Endothelial cell of umbilical vein (primary cell): ENCODE measurements around the gene UBD. TPM values are rescaled to one million over a fixed set of nuclear protein-coding genes. Genes with fewer than 3 reads are reported as not detected.

Experiments
- BruUV-seq: library from RNA; stranded (reverse); fragments of 400-500 nt; replicated peaks from 2 replicates; lab custom pipeline; 2021; lab: Mats Ljungman, UMichigan
- CTCF ChIA-PET: fragments of 300-600, 350-600 bp; sonication (Branson Sonifier 250); formaldehyde crosslinking; loops from one replicate; lab custom pipeline; 2021; ENCODE audit warnings: antibody characterized with exemption, inconsistent platforms; lab: Charles Lee
- POLR2A ChIA-PET: fragments of 300-600, 350-600 bp; sonication (Branson Sonifier 250); formaldehyde crosslinking; loops from one replicate; lab custom pipeline; 2021; ENCODE audit warnings: antibody characterized with exemption, inconsistent platforms; lab: Charles Lee
- DNase-seq: peaks from one replicate; pipeline ENCODE4 v3.0.0-alpha.2; 2011; ENCODE audit warnings: low read depth, low spot score
- FAIRE-seq: peaks from 2 replicates; lab custom pipeline; 2011; peaks lifted over from hg19 to GRCh38; lab: Jason Lieb, UNC
- H2AFZ ChIP-seq: 2 replicates; pipeline ENCODE4 v1.6.0; 2012; ENCODE audit warnings: low read depth, low read length, control low read depth, inconsistent platforms
- H3K27ac ChIP-seq: 2 replicates; pipeline ENCODE4 v1.5.1; 2011; ENCODE audit warnings: low read depth, mild to moderate bottlenecking, control low read depth, low read length, moderate library complexity; ENCODE audit not compliant: insufficient read depth
- H3K27me3 ChIP-seq, 2 experiments: 2 replicates each; pipeline versions ENCODE4 v1.6.0 to v1.6.1; 2011; ENCODE audit warnings: low read length in 2 of 2, mixed read lengths in 1 of 2; ENCODE audit not compliant: control insufficient read depth in 2 of 2, insufficient read depth in 2 of 2
- H3K36me3 ChIP-seq, 2 experiments: 2 replicates in 1 of 2; 3 replicates in 1 of 2; pipeline ENCODE4 v1.5.1; 2011; ENCODE audit warnings: low read length in 2 of 2, mild to moderate bottlenecking in 1 of 2, moderate library complexity in 1 of 2; ENCODE audit not compliant: control insufficient read depth in 2 of 2, insufficient read depth in 2 of 2; ENCODE audit errors: extremely low read depth in 1 of 2
- H3K4me1 ChIP-seq: 3 replicates; pipeline ENCODE4 v1.5.1; 2011; ENCODE audit warnings: mild to moderate bottlenecking, low read length; ENCODE audit not compliant: control insufficient read depth, insufficient read depth; ENCODE audit errors: extremely low read depth
- H3K4me2 ChIP-seq: 2 replicates; pipeline ENCODE4 v1.6.1; 2011; ENCODE audit warnings: low read length, control low read depth, mixed read lengths; ENCODE audit not compliant: insufficient read depth
- H3K4me3 ChIP-seq, 3 experiments: fragments of 200-600 bp in 1 of 3; sonication (generic), shearing (Covaris generic) in 1 of 3; replicated peaks in 1 of 3; 2 replicates each; pipeline ENCODE4 v1.5.1; 2011 to 2016; ENCODE audit warnings: control low read depth in 3 of 3, low read length in 3 of 3, mild to moderate bottlenecking in 2 of 3, inconsistent platforms in 1 of 3, low read depth in 1 of 3, moderate library complexity in 1 of 3; ENCODE audit not compliant: insufficient read depth in 1 of 3
- H3K79me2 ChIP-seq: 2 replicates; pipeline ENCODE4 v1.6.0; 2012; ENCODE audit warnings: low read length, inconsistent platforms; ENCODE audit not compliant: control insufficient read depth, insufficient read depth
- H3K9ac ChIP-seq: replicated peaks from 2 replicates; pipeline ENCODE3; 2011; ENCODE audit warnings: low read length, control low read depth; ENCODE audit not compliant: insufficient read depth; ENCODE audit errors: extremely low read depth
- H3K9me1 ChIP-seq: replicated peaks from 3 replicates; pipeline ENCODE4 v1.6.0; 2011; ENCODE audit warnings: mild to moderate bottlenecking, low read length; ENCODE audit not compliant: control insufficient read depth, insufficient read depth; ENCODE audit errors: extremely low read depth
- H3K9me3 ChIP-seq: replicated peaks from 2 replicates; pipeline ENCODE4 v1.5.1; 2012; ENCODE audit warnings: low read length, inconsistent platforms; ENCODE audit not compliant: control insufficient read depth, insufficient read depth
- H4K20me1 ChIP-seq: replicated peaks from 2 replicates; pipeline ENCODE3; 2011; ENCODE audit warnings: mild to moderate bottlenecking, low read length; ENCODE audit not compliant: control insufficient read depth, insufficient read depth; ENCODE audit errors: extremely low read depth
- CTCF ChIP-seq, 2 donors: IDR thresholded peaks; 1 replicate in 1 of 2; 2 replicates in 1 of 2; pipeline ENCODE4 v1.5.1; 2011; ENCODE audit warnings: low read length in 2 of 2, mild to moderate bottlenecking in 2 of 2, moderate library complexity in 2 of 2, control low read depth in 1 of 2, inconsistent platforms in 1 of 2, low read depth in 1 of 2; ENCODE audit not compliant: insufficient read depth in 1 of 2; ENCODE audit errors: extremely low read depth in 1 of 2
- EZH2 ChIP-seq: IDR thresholded peaks from 2 replicates; pipeline ENCODE4 v1.6.1; 2012; ENCODE audit warnings: borderline replicate concordance, low read depth, mild to moderate bottlenecking, moderate library complexity, low read length, inconsistent platforms; ENCODE audit not compliant: severe bottlenecking
- FOS ChIP-seq: IDR thresholded peaks from 2 replicates; pipeline ENCODE4 v1.6.1; 2011; ENCODE audit warnings: mild to moderate bottlenecking, low read length, moderate library complexity, borderline replicate concordance; ENCODE audit not compliant: insufficient read depth
- GATA2 ChIP-seq: IDR thresholded peaks from 2 replicates; pipeline ENCODE4 v1.7.0; 2011; ENCODE audit warnings: low read depth, mild to moderate bottlenecking, moderate library complexity, mixed read lengths, low read length; ENCODE audit not compliant: insufficient read length, insufficient read depth
- JUN ChIP-seq: IDR thresholded peaks from 2 replicates; pipeline ENCODE4 v1.6.1; 2011; ENCODE audit warnings: borderline replicate concordance, low read depth; ENCODE audit not compliant: insufficient read length, insufficient read depth
- MAX ChIP-seq: IDR thresholded peaks from 2 replicates; pipeline ENCODE4 v1.6.1; 2011; ENCODE audit not compliant: insufficient read depth, insufficient read length
- MYC ChIP-seq: IDR thresholded peaks from one replicate; pipeline ENCODE4 v1.6.1; 2011; ENCODE audit warnings: mild to moderate bottlenecking, low read depth, low read length
- POLR2A ChIP-seq: IDR thresholded peaks from 2 replicates; pipeline ENCODE4 v1.6.1; 2012; ENCODE audit warnings: low read depth, mild to moderate bottlenecking, control low read depth, low read length
- POLR2AphosphoS5 ChIP-seq: IDR thresholded peaks from 2 replicates; pipeline ENCODE4 v1.6.1; 2012; ENCODE audit warnings: low read depth, mild to moderate bottlenecking, control low read depth, low read length, moderate library complexity; ENCODE audit not compliant: insufficient read depth
- dilution Hi-C: fragments of 300-500 bp; cut with MboI; formaldehyde crosslinking; loops from one replicate; pipeline ENCODE4 v1.15.0; 2019; ENCODE audit warnings: low sequenced_read_pairs; ENCODE audit not compliant: extremely low pct_ligation_motif_present
- intact Hi-C: fragments of 100-400 bp; cut with micrococcal nuclease; formaldehyde crosslinking; loops from one replicate; pipeline ENCODE4 v1.10.0; 2022
- polyA plus RNA-seq, 4 experiments: library from polyadenylated mRNA; depleted of rRNA in 3 of 4; stranded (reverse) in 3 of 4; unstranded in 1 of 4; fragments of >200 nt; gene quantifications; 2 replicates each; pipeline versions ENCODE4 v1.2.1 to v1.2.3, GENCODE V29; 2011 to 2012; ENCODE audit warnings: missing spikeins in 1 of 4
- total RNA-seq: library from RNA; stranded (reverse); gene quantifications from 2 replicates; pipeline ENCODE4 v1.2.3, GENCODE V29; 2021

Gene UBD
- total and polyA plus RNA-seq, 2 donors (not counting 3 experiments of a cell fraction or from before 2014, with no cell fraction given), result 0.10 to 0.31 TPM

- no peaks in the 10 kb centered on the region for H4K20me1 ChIP-seq
- no peak overlapping the region for H3K27ac ChIP-seq
- dilution Hi-C loops (no loop called here), intact Hi-C loops (no loop called here)
- H2AFZ ChIP-seq, result no peak overlapping the region
- H3K4me1 ChIP-seq, result no peaks in the 10 kb centered on the region
- CTCF ChIA-PET, result no interaction called here
- H3K27me3 ChIP-seq, result peaks cover 0 to 3% of the 10 kb centered on the region in 2 experiments
- no peak overlapping the region for H3K4me2 ChIP-seq
- H3K9ac ChIP-seq, result no peak overlapping the region
- no peaks in the 10 kb centered on the region for H3K9me3 ChIP-seq
- no TSS peak for BruUV-seq
- H3K9me1 ChIP-seq, result no peaks in the 10 kb centered on the region
- TF ChIP-seq POLR2AphosphoS5 (no peak), EZH2 (no peak)
- POLR2A ChIA-PET, result no interaction called here
- H3K79me2 ChIP-seq, result no peaks in the 10 kb centered on the region
- no peaks in the 10 kb centered on the region for H3K36me3 ChIP-seq
- no peak for FAIRE-seq
- no peak overlapping the region for H3K4me3 ChIP-seq
- DNase-seq, result no peak
These were observed 8.5 kb upstream of the UBD start for GRCh38 chr6:29567991-29568390.

- ChIA-PET POLR2A (no interaction called here), CTCF (no interaction called here)
- H2AFZ ChIP-seq, result no peak overlapping the region
- H3K4me3 ChIP-seq, result no peak overlapping the region
- H3K4me1 ChIP-seq, result no peaks in the 10 kb centered on the region
- no peak overlapping the region for H3K4me2 ChIP-seq
- no peak overlapping the region for H3K27ac ChIP-seq
- intact Hi-C loops (no loop called here), dilution Hi-C loops (no loop called here)
- no peaks in the 10 kb centered on the region for H3K36me3 ChIP-seq
- no peak for FAIRE-seq
- H4K20me1 ChIP-seq, result no peaks in the 10 kb centered on the region
- H3K9me3 ChIP-seq, result no peaks in the 10 kb centered on the region
- H3K9me1 ChIP-seq, result no peaks in the 10 kb centered on the region
- no peak overlapping the region for H3K9ac ChIP-seq
- peaks cover 0 to 3% of the 10 kb centered on the region in 2 experiments for H3K27me3 ChIP-seq
- BruUV-seq, result no TSS peak
- DNase-seq, result no peak
- TF ChIP-seq FOS, result no peak
- no peak for TF ChIP-seq GATA2
- no peak for TF ChIP-seq JUN
- TF ChIP-seq POLR2AphosphoS5, result no peak
- no peak for TF ChIP-seq MAX
- no peak for TF ChIP-seq CTCF (IDR thresholded peaks at IDR 0.05; ENCODE audit: extremely low read depth in 1 of 2, insufficient read depth in 1 of 2, low read depth in 1 of 2, low read length in 2 of 2)
- TF ChIP-seq POLR2A, result no peak
- TF ChIP-seq MYC, result no peak
- no peak for TF ChIP-seq EZH2
- no peaks in the 10 kb centered on the region for H3K79me2 ChIP-seq
These were observed 8.0 kb upstream of the UBD start for GRCh38 chr6:29567541-29567940.
